Measurements from ENCODE around the gene LNX1.
"Not testable (repeated sequence)": the region's sequence is repeated elsewhere in the genome, so short reads cannot be mapped to it uniquely, and the experiment has no call there.

The LNX1 gene

DNA sequence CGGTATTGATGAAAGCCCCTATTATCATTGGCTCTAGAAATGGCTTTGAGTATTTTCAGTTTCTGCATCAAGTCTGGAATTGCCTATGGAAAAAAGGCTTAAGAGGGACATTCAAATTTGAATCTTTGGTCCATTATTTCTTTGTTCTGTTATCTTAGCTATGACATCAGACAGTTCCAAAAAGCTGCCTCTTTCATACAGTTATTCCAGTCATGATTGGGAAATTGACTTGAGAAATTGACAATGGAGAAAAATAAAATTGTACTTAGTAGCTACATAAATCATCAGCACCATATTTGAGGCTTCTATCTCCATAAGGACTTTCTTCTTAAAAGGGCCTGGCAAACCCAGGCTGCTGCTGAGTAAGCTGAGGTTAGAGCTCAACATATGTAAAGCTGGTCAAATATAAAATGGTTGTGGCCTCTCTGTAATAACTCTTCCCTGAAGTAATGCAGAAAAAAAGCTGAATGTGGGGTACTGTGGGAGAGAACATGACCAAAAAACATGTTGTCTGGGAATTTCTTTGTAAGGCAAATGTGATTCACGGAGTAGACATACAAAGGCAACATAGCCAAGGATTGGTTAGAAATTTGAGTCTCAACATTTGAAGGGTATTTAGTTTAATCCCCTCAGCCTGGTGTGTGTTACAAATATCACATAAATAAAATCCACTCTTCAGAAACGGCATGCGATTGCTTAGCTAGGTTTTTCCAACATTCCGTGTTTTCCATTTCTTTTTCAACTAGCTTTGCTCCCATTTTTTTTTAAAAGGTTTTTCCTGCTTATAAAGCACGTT is 100.9 kb downstream of the LNX1 start:
- no peak for DNase-seq

- DNase-seq, result no peak
Observed at GRCh38 chr4:53489279-53489889, 101.9 kb downstream of the LNX1 start.

DNA sequence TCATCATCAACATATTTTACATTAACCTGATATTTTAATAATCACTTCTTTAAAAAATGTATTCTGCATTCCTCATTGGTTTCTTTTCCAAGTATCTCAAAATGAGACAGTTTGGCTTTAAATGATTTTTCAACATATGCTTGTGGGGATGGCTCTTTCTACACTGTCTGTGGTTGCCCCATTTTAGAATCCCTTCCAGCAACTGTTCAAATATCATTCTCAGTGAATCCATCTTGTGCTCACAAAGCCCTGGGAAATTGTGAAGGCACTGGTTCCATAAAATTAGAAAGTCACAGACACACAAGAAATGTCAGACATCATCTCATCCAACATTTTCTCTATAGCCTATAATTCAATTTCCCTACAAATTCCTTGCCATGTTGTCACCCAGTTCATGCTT is 103.5 kb downstream of the LNX1 start:
- DNase-seq, result no peak

DNA sequence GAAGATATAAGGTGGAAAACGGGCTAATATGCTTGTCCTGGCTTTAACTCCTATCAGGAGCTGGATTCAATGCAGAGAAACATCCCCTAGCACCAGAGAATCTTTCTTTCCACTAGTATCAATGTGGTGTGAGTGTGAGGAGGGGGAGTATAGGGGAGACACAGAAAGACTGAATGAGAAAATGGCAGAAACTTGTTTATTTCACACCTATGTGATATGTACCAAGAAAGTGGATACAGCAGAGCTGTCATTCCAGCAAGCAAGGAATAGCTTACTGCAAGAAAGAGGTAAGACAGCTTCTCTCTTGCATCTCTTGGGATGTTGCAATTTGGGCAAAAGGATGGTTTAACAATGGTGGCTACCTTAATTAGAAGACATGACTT is 105.6 kb downstream of the LNX1 start:
- DNase-seq, result no peak

DNA sequence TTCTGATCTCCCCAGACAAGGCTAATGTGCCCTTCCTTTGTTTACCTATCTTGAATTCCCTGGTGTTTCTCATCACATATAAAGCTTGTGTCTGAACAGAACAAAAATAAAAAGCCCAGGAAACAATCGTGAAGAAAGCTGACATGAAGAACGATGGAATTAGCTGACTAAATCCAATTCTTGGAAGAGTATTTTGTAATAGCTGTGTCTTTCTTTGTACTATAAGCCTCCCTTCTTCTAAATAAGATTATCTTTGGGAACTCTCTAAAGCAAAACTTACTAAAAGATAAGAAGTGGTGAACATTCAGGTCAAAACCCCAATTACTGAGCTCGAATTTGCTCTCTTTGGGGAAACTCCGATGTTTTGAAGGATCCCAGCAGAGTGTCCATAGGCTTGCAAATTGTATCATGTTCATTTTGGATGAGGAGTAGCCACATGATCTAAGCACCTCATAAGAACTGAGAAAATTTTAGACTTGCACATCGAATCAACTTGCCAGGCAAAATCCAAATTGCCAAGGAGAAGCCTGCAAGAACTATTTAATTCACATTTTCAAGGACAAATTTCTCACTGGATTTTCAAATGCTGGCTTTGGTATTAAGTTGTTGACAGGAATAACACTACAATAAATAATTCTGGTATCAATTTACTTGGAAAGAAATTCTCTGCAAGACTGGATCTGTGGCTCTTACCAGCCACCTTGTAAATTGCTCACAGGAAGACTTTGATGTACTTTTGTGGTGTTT is 106.2 kb downstream of the LNX1 start:
- DNase-seq, result no peak

GRCh38 chr4:53483250-53483649 is 108.0 kb downstream of the LNX1 start:
- DNase-seq, result no peak

- DNase-seq, result no peak
Observed at GRCh38 chr4:53481586-53481985, 109.7 kb downstream of the LNX1 start.

- no peak for DNase-seq
Observed at GRCh38 chr4:53480909-53481308, 110.4 kb downstream of the LNX1 start.

GRCh38 chr4:53479736-53480525 is 111.4 kb downstream of the LNX1 start:
- DNase-seq, result no peak

GRCh38 chr4:53478671-53479456 is 112.4 kb downstream of the LNX1 start:
- DNase-seq, result no peak

DNA sequence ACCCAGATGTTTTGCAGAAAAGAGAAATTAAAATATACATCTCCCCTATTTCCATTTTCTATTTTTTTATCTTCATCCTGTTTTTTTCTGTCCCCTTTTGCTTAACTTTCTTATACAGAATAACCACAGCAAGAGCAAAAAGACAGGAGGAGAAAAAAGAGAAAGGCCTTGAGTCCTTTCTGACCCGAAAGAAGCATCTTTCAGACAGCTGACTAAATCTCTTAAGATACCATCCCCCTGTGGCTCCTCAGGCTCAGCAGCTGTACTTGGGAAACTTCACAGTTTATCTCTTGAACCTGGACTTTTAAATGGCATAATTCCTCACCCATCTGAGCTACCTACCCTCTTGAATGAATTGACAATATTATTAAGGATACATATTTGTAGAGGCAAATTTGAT is 113.7 kb downstream of the LNX1 start:
- DNase-seq, result no peak

DNA sequence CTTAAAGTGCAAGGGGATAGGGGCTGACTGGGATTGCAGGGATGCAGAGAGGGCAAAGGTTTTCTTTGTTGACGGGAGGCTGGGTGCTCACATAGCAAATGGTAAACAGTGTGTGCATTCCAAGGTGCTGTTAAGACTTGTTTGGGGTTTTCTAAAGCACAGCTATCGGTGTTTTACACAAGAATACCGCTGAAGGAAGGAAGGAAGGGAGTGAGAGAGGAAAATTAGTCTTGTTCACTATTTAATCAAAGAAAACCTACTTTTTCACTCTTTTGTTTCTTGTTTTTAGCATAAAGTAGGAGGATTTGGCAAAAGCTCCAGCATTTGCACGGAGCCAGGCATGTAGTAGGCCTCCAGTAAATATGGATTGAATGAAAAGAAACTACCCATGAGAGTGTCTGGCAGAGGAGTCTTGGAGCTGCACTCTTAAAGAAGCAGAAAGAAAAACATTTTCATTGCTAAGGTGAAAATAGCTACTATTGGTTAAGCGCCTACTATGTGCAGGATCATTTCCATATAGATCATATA is 114.2 kb downstream of the LNX1 start:
- no peak for DNase-seq

DNA sequence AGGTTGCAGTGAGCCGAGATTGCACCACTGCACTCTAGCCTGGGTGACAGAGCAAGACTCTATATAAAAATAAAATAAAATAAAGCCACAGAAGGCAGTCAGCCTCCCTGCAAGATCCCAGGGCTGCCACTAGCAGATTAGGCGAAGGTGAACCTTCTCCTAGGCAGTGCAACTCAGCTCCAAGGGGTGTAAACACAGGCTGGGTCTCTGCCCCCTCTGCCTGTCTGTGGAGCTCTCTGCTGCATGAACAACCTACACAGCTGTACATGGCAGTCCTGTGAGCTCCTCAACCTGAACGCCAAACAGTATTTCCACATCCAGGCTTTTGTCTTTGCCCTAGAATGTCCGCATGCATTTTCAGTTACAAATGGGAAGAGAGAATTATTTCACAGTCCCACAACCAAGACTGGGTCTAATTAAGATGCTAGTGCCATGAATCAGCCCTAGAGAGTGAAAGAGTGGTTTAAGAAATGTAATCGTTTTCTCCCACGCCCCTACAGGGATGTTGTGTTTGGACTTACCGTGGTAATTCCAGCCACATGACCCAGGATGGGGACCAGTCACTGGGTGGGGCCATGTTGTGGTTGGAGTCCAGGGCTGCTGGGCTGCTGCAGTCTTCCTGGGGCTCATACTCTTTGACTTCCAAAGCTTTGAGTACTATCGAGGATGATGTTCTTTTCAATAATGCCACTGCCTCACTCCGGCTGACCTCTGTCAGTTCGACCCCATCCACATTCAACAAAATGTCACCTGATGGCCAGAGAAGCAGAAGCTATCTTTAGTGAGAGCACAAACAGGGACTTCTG is 114.9 kb downstream of the LNX1 start:
- no peak for DNase-seq

GRCh38 chr4:53466576-53466975 is 124.7 kb downstream of the LNX1 start:
- not testable (repeated sequence) for DNase-seq

DNA sequence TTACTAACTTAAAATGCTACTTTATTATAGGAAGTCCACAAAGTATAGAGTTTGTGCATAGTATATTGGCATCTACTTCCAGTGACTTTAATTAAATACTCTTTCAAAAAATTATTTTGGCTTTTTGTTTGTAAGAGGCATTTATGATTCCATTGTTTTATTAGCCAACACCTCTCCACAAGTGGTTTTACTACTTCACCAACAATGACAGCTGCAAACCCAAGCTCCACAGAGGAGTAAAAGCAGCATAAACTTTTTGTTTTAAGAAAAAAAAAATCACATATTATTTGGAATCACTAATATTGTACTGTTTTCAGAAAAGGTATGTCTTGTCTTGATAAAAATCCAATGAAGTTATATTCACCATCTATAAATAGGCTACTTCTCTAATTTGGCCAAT is 125.4 kb downstream of the LNX1 start:
- no peak for DNase-seq

GRCh38 chr4:53465281-53465680 is 126.0 kb downstream of the LNX1 start:
- no peak for DNase-seq

- no peak for DNase-seq
Observed at GRCh38 chr4:53463340-53463739, 127.9 kb downstream of the LNX1 start.

GRCh38 chr4:53461244-53461643 is 130.0 kb downstream of the LNX1 start:
- no peak for DNase-seq

GRCh38 chr4:53459548-53459947 is 131.7 kb downstream of the LNX1 start:
- no peak for DNase-seq

DNA sequence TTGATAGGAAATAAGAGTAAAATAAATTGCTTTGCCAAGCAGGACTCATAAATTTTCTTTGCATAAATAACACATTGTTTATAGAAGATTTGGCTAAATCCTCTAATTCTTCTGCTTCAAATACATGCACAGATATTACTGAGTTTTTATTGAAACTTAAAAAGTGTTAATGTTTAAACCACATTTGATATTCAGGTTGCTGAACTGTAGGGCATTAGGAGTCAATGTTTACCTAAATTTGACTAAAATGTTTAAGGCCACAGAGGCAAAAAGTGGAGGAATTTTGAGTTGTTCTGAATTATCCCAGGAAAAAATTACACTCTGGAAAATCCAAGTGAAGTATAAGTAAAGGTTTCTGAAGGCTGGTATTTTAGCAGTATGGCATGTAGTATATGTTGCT is 135.1 kb downstream of the LNX1 start:
- no peak for DNase-seq

GRCh38 chr4:53455766-53456165 is 135.5 kb downstream of the LNX1 start:
- no peak for DNase-seq
